Measurements from ENCODE around the gene RPLP1. TPM values are rescaled to one million over a fixed set of nuclear protein-coding genes. Genes with fewer than 3 reads are reported as not detected.

Gene RPLP1
- total and polyA plus RNA-seq, 9 of the 15 experiments (the other 6 are each of a cell fraction or from before 2014, with no cell fraction given), result 76.3 to 3,053 (median 847) TPM

- no peak for TF ChIP-seq ZNF449 (CRISPR knock-in tag; IDR thresholded peaks at IDR 0.05)
- peak; percentile 100 for TF ChIP-seq POLR2A (conservative IDR thresholded peaks at IDR 0.05)
- TF ChIP-seq SNAPC5 (CRISPR knock-in tag; IDR thresholded peaks at IDR 0.05), result no peak
- peak; percentile 88 for TF ChIP-seq PML (IDR thresholded peaks at IDR 0.05; ENCODE audit: low read length)
- TF ChIP-seq HNRNPK (IDR thresholded peaks at IDR 0.05; ENCODE audit: low read depth, low read length, poor library complexity, severe bottlenecking), result no peak
- TF ChIP-seq CXXC5 (CRISPR knock-in tag; IDR thresholded peaks at IDR 0.05), result peak; percentile 45; the same call in 1 of the 2 replicates
- TF ChIP-seq, protein P1, sequence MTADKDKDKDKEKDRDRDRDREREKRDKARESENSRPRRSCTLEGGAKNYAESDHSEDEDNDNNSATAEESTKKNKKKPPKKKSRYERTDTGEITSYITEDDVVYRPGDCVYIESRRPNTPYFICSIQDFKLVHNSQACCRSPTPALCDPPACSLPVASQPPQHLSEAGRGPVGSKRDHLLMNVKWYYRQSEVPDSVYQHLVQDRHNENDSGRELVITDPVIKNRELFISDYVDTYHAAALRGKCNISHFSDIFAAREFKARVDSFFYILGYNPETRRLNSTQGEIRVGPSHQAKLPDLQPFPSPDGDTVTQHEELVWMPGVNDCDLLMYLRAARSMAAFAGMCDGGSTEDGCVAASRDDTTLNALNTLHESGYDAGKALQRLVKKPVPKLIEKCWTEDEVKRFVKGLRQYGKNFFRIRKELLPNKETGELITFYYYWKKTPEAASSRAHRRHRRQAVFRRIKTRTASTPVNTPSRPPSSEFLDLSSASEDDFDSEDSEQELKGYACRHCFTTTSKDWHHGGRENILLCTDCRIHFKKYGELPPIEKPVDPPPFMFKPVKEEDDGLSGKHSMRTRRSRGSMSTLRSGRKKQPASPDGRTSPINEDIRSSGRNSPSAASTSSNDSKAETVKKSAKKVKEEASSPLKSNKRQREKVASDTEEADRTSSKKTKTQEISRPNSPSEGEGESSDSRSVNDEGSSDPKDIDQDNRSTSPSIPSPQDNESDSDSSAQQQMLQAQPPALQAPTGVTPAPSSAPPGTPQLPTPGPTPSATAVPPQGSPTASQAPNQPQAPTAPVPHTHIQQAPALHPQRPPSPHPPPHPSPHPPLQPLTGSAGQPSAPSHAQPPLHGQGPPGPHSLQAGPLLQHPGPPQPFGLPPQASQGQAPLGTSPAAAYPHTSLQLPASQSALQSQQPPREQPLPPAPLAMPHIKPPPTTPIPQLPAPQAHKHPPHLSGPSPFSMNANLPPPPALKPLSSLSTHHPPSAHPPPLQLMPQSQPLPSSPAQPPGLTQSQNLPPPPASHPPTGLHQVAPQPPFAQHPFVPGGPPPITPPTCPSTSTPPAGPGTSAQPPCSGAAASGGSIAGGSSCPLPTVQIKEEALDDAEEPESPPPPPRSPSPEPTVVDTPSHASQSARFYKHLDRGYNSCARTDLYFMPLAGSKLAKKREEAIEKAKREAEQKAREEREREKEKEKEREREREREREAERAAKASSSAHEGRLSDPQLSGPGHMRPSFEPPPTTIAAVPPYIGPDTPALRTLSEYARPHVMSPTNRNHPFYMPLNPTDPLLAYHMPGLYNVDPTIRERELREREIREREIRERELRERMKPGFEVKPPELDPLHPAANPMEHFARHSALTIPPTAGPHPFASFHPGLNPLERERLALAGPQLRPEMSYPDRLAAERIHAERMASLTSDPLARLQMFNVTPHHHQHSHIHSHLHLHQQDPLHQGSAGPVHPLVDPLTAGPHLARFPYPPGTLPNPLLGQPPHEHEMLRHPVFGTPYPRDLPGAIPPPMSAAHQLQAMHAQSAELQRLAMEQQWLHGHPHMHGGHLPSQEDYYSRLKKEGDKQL (CRISPR knock-in tag; IDR thresholded peaks at IDR 0.05; ENCODE audit: borderline replicate concordance), result no peak
- no peak for TF ChIP-seq SMAD2 (IDR thresholded peaks at IDR 0.05; ENCODE audit: low read depth, low read length)
- TF ChIP-seq OTX1 (CRISPR knock-in tag; IDR thresholded peaks at IDR 0.05), result no peak
- TF ChIP-seq, protein P2, sequence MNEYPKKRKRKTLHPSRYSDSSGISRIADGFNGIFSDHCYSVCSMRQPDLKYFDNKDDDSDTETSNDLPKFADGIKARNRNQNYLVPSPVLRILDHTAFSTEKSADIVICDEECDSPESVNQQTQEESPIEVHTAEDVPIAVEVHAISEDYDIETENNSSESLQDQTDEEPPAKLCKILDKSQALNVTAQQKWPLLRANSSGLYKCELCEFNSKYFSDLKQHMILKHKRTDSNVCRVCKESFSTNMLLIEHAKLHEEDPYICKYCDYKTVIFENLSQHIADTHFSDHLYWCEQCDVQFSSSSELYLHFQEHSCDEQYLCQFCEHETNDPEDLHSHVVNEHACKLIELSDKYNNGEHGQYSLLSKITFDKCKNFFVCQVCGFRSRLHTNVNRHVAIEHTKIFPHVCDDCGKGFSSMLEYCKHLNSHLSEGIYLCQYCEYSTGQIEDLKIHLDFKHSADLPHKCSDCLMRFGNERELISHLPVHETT (CRISPR knock-in tag; conservative IDR thresholded peaks at IDR 0.05 in 1 of 2, IDR thresholded peaks at IDR 0.05 in 1 of 2), result 0 out of 4 replicates have a peak, but pooled peaks of 1 of the 2 experiments have one; percentile 23
- no peak for TF ChIP-seq PYGO2 (tag; IDR thresholded peaks at IDR 0.05)
- peak; percentile 85; the same call in 1 of the 2 replicates for TF ChIP-seq POLR2AphosphoS2 (IDR thresholded peaks at IDR 0.05; ENCODE audit: low read length)
- no peak for TF ChIP-seq KHSRP (IDR thresholded peaks at IDR 0.05)
- TF ChIP-seq FOXM1 (IDR thresholded peaks at IDR 0.05; ENCODE audit: low read depth), result no peak
- peak; percentile 84; the same call in 1 of the 2 replicates for TF ChIP-seq FOXM1 (CRISPR knock-in tag; IDR thresholded peaks at IDR 0.05; ENCODE audit: low read depth)
- TF ChIP-seq TCF3 (CRISPR knock-in tag; IDR thresholded peaks at IDR 0.05), result no peak; the same call in 1 of the 2 replicates
- TF ChIP-seq, protein P3, sequence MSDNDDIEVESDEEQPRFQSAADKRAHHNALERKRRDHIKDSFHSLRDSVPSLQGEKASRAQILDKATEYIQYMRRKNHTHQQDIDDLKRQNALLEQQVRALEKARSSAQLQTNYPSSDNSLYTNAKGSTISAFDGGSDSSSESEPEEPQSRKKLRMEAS (CRISPR knock-in tag; IDR thresholded peaks at IDR 0.05), result peak; percentile 65
- TF ChIP-seq SOX6 (IDR thresholded peaks at IDR 0.05), result 0 out of 2 replicates have a peak, but pooled peaks have one; percentile 27
Observed at GRCh38 chr15:69452692-69453521, at the start of gene RPLP1 (continued).

Measured in K562 (cell line).